H1 (cell line): ENCODE results near the gene SCCPDH. TPM values are rescaled to one million over a fixed set of nuclear protein-coding genes. Genes with fewer than 3 reads are reported as not detected.

Experiments used
- CREB1 ChIP-seq: IDR thresholded peaks from 2 replicates; pipeline ENCODE4 v1.6.1; 2012; ENCODE audit warnings: inconsistent platforms
- CTBP2 ChIP-seq: IDR thresholded peaks from 2 replicates; pipeline ENCODE4 v1.7.0; 2011; ENCODE audit warnings: borderline replicate concordance, mild to moderate bottlenecking, moderate library complexity, mixed read lengths, low read length; ENCODE audit not compliant: insufficient read depth, insufficient read length
- KDM5A ChIP-seq: fragments of 200-600 bp; IDR thresholded peaks from 2 replicates; pipeline ENCODE4 v1.7.1; 2012; ENCODE audit warnings: mild to moderate bottlenecking, low read length, inconsistent platforms, mixed read lengths
- RXRA ChIP-seq: IDR thresholded peaks from 2 replicates; pipeline ENCODE4 v1.6.1; 2011; ENCODE audit warnings: low read depth, mild to moderate bottlenecking, low read length, moderate library complexity; ENCODE audit not compliant: insufficient read depth
- SP4 ChIP-seq: IDR thresholded peaks from 2 replicates; pipeline ENCODE4 v1.6.1; 2012; ENCODE audit warnings: low read length, inconsistent platforms
- TCF12 ChIP-seq: IDR thresholded peaks from 2 replicates; pipeline ENCODE4 v1.6.1; 2011; ENCODE audit warnings: low read depth, mild to moderate bottlenecking, low read length
- polyA plus RNA-seq, 7 experiments: library from polyadenylated mRNA; depleted of rRNA in 3 of 7; stranded (reverse) in 5 of 7; unstranded in 2 of 7; fragments of >200 nt in 5 of 7; fragments of 200-250 nt in 2 of 7; gene quantifications; 1 replicate in 5 of 7; 2 replicates in 1 of 7; 4 replicates in 1 of 7; pipeline versions ENCODE4 v1.2.1 to v1.2.3, GENCODE V29; 2011 to 2013; ENCODE audit warnings: missing spikeins in 2 of 7, mixed read lengths in 2 of 7
- small RNA-seq: library from polyadenylated mRNA; stranded (forward); fragments of <200 nt; extraction: miRNeasy Mini kit (QIAGEN cat#:217004); gene quantifications from one replicate; pipeline ENCODE3, GENCODE V24; 2013; ENCODE audit not compliant: insufficient read depth
- total RNA-seq: library from RNA; stranded (reverse); fragmentation: NEBNext Ultra II Directional; extraction: Animal tissue kit (Norgen Biotek cat#: 25700); gene quantifications from 2 replicates; pipeline ENCODE4 v1.2.1, GENCODE V29; 2021
- TF ChIP-seq, protein P1 (sequence below), 3 experiments: IDR thresholded peaks; 1 replicate in 2 of 3; 2 replicates in 1 of 3; pipeline versions ENCODE4 v1.5.1 to v1.6.1; 2011; ENCODE audit warnings: low read length in 3 of 3, mild to moderate bottlenecking in 3 of 3, inconsistent platforms in 2 of 3, low read depth in 1 of 3, moderate library complexity in 1 of 3; ENCODE audit not compliant: insufficient read depth in 1 of 3; ENCODE audit errors: control extremely low read depth in 1 of 3

SCCPDH gene
- total and polyA plus RNA-seq, 2 of the 8 experiments (the other 6 are each of a cell fraction or from before 2014, with no cell fraction given) = 9.5 to 17.0 TPM

DNA sequence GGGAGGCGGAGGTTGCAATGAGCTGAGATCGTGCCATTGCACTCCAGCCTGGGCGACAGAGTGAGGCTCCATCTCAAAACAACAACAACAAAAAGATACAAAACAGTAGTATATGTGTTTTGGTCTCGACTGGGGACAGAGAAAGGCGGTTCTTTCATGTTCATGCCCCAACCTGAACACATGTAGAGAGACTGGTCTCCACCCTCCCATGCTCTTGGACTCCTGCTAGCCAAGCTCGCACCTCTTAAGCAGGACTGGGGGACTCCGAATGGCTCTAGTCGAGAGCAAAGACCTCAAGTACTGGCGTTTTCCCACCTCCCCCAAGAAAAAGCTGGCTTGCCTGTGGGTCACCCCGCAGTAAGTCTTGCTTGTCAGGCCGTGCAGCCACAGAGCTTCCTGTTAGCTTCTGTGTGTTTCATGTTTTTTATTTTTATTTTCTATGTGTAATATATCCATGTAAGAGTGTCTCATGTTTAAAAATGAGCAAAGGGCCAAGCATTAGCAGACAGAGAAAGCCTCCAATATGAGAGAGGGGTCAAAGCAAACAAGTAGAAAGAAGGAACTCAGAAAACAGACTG is 91.6 kb downstream of the SCCPDH start (continued):
- TF ChIP-seq, protein P1, sequence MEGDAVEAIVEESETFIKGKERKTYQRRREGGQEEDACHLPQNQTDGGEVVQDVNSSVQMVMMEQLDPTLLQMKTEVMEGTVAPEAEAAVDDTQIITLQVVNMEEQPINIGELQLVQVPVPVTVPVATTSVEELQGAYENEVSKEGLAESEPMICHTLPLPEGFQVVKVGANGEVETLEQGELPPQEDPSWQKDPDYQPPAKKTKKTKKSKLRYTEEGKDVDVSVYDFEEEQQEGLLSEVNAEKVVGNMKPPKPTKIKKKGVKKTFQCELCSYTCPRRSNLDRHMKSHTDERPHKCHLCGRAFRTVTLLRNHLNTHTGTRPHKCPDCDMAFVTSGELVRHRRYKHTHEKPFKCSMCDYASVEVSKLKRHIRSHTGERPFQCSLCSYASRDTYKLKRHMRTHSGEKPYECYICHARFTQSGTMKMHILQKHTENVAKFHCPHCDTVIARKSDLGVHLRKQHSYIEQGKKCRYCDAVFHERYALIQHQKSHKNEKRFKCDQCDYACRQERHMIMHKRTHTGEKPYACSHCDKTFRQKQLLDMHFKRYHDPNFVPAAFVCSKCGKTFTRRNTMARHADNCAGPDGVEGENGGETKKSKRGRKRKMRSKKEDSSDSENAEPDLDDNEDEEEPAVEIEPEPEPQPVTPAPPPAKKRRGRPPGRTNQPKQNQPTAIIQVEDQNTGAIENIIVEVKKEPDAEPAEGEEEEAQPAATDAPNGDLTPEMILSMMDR (IDR thresholded peaks at IDR 0.05; ENCODE audit: control extremely low read depth in 1 of 3, insufficient read depth in 1 of 3, low read depth in 1 of 3, low read length in 3 of 3) = no peak
- TF ChIP-seq CREB1 (no peak), CTBP2 (no peak), SP4 (no peak), KDM5A (no peak), RXRA (no peak), TCF12 (no peak)
- TF ChIP-seq, all 59 proteins: peak for 0

Small RNAs within 50 kb of the gene (small RNA-seq; reads per million reads assigned to genes)
- gene AC113174.1 = not detected

Other genes with a start within 250 kb of the SCCPDH start
- 25.0 and 25.4 TPM in 2 replicates for gene SMYD3, start 217.1 kb upstream of the SCCPDH start, total RNA-seq
- gene SMYD3, start 217.1 kb upstream of the SCCPDH start, polyA plus RNA-seq (2011; rRNA removed) = 16.3 and 17.3 TPM in 2 replicates
- gene TFB2M, start 158.1 kb upstream of the SCCPDH start, total RNA-seq = 20.5 and 22.0 TPM in 2 replicates
- gene TFB2M, start 158.1 kb upstream of the SCCPDH start, polyA plus RNA-seq (2011; rRNA removed) = 6.9 and 10.4 TPM in 2 replicates
- 21.3 TPM in 2 replicates for gene CNST, start 158.0 kb upstream of the SCCPDH start, total RNA-seq
- gene CNST, start 158.0 kb upstream of the SCCPDH start, polyA plus RNA-seq (2011; rRNA removed) = 3.5 and 5.3 TPM in 2 replicates
- gene AHCTF1, start 207.5 kb downstream of the SCCPDH start, total RNA-seq = 44.5 and 48.3 TPM in 2 replicates
- 5.4 and 7.9 TPM in 2 replicates for gene AHCTF1, start 207.5 kb downstream of the SCCPDH start, polyA plus RNA-seq (2011; rRNA removed)